ENCODE results near the gene ZNF385C.
"Not testable (repeated sequence)": the region's sequence is repeated elsewhere in the genome, so short reads cannot be mapped to it uniquely, and the experiment has no call there.

Gene ZNF385C

DNA sequence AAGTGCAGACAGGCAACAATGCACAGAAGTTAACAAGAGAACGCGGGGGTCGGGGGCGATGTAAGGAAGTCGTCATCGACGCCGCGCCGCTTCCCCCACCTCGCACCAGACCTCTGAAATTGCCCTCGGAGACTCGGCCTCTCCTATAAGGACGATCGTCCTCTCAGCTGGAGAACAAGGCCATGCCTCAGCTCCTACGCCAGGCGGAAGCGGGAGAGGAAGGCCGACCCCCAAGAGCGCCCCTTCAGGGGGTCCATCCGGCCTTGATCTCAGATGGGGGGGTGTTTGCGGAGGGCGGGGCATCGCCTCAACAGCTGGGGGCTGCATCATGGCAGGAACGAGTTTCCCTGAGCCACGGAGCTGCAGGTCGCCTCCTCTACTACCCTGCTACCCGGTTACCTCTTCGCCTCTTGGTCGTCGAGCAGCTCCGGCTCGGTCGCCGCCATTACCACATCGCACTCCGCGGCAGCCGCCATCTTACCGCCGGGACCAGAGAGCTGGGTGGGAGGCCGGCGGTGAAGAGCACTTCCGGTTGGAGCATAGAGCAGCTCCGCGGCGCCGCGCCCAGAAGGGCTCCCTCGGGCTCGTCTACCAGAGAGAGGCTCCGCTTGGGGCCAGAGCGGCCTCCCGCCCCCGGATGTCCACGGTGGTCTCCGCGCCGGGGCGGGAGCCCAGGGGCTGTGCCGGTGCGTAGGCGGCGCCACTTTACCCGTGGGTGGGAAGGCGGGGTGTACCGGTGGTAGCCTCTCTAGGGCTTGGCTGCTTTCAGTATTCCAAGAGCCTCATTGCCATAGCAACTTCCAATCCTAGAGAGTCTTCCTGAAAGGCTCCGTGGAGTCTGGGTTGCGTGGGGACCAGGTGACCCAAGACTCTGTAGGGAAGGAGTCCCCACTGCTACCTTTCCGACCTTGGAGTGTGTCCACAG lies 81.1 kb downstream of the ZNF385C start, which contains the start of gene DNAJC7:
Gene DNAJC7, minus strand, starts transcription at position 499 of the 925 bp plus-strand sequence. Its CDS starts 23 bp downstream, at position 476.
- peak; percentile 97 for DNase-seq

DNA sequence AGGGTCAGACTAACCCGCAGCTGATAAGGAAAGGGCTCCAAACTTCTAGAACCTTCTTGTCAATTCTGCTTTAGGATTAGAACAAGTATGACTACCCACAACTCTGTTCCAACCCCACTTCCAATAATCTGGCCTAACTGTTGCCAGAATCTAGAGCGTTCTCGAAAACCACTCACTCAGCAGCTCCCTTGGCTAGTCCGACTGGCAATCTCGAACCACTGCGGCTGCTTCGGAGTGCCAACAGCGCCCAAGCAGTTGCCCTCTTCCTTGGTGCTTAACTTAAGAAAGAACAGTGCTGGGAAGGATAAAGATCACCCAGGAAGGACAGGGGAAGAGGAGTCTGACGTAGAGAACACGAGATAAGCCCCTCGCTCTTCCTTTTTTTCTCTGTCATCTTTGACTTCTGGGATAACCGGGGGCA lies 81.9 kb downstream of the ZNF385C start:
- DNase-seq = no peak

DNA sequence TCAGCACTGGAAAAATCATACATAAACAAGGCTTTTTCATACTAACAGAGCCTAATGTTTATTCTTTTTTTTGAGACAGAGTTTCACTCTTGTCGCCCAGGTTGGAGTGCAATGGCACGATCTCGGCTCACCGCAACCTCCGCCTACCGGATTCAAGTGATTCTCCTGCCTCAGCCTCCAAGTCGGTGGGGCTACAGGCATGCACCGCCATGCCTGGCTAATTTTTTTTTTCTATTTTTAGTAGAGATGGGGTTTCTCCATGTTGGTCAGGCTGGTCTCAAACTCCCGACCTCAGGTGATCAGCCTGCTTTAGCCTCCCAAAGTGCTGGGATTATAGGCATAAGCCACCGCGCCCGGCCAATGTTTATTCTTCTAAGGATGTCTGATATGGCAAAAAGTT lies 84.5 kb downstream of the ZNF385C start:
- not testable (repeated sequence) for DNase-seq

DNA sequence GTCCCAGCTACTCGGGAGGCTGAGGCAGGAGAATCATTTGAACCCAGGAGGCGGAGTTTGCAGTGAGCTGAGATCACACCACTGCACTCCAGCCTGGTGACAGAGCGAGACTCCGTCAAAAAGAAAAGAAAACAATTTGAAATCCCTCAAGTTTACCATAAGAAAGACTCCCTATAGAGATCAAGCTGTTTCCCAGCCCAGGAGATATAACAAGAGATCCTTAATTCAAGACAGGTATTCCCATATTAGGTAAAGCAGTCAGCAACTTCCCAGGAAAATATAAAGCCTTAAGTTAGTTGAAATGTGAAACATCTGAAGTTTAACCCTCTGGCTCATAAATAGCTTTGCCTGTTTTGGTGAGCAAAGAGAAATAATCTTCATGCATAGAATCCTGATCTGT lies 85.9 kb downstream of the ZNF385C start:
- not testable (repeated sequence) for DNase-seq

DNA sequence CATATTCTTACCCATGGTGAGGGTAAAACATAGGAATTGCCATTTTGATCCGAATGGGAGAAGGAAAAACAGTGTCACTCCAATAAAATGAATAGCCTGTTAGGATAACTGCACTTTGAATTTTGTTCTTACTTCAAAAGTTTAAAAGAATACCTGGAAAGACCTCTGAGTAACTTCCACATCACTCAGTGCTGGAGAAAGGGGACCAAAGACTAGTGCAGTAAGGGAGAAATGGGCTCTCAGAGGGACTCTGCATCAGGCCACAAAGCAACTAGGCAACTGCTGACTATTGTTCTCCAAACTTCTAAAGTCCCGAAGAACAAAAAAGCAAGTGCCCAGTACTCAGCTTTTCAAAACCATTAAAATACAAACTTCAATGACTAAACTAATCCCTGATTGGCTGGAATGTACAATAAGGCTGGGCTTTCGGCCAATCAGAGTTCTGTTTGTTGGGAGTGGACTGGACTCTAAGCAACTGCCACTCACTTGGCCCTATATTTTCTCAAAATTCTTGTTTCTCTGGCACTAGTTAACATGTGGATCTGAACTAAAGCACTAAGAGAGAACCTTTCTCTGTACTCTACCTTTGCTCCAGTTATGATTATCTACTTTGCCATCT lies 87.3 kb downstream of the ZNF385C start:
- no peak for DNase-seq

DNA sequence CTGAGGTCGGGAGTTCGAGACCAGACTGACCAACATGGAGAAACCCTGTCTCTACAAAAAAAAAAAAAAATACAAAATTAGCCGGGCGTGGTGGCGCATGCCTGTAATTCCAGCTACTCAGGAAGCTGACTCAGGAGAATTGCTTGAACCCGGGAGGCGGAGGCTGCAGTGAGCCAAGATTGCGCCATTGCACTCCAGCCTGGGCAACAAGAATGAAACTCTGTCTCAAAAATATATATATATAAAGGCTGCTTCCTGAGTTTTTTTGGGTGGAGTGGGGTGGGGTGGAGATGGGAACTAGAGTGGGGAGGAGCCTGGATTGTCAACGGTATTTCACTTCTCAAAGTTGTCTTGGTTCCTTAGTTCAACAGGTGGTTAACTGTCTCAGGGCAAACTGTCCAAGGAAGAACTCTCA lies 88.0 kb downstream of the ZNF385C start:
- DNase-seq = not testable (repeated sequence)

DNA sequence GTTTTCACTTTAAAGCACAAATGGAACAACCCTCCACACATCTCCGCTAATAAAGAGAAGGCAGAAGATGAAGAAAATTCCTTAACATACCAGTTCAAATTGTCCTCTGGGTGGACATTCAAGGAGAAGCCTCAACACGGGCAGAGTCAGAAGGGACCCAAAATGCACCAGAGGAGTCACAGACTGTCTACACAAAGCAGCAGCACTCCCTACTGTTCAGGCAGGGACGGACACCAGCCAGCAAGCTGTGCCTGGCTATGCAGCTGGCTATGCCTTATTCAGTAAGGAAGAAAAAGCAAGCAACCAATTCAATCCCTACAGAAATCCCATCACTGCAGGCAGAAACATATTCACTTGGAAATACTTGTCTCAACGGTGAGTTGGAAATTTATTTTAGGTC lies 89.1 kb downstream of the ZNF385C start:
- no peak for DNase-seq

DNA sequence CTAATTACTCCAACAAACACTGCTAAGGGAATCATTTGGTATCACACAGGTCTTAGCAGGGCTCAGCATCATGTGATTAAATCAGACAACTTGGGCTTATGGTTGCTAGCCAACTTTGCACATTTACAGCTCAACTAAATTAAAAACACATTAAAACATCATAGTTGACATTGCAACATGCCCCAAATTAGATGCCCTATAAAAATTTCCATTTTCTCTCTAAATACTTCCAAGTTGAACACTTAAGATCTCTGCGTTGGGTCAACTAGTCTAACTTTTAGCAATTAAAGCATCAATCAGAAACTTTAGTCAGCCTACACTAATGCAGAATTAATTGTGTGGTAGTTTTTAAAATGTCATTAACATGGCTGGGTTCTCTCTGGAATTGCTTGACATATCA lies 93.1 kb downstream of the ZNF385C start:
- DNase-seq = no peak

DNA sequence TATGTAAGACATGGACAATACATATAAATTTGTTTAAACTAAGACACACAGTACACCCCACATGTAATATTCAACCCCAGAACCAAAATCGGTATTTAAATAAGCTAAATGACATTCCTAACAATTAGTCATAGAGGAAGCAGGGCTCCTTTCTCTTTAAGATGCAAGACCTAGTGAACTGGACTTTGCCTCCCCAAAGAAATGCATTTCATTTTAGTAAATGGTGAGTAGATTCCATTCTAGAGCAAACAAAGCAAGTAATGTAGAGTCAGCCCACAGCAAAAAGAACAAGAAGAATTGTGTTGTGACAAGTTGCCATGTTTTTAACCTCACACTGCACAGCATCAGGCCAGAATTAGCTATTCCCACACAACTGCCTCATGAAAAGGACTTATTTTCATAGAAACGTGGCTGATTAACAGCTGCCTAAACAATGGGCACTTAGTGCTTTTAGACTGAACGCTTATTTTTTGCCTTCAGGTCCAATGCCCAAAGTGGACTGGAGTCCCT lies 95.4 kb downstream of the ZNF385C start:
- DNase-seq = no peak

DNA sequence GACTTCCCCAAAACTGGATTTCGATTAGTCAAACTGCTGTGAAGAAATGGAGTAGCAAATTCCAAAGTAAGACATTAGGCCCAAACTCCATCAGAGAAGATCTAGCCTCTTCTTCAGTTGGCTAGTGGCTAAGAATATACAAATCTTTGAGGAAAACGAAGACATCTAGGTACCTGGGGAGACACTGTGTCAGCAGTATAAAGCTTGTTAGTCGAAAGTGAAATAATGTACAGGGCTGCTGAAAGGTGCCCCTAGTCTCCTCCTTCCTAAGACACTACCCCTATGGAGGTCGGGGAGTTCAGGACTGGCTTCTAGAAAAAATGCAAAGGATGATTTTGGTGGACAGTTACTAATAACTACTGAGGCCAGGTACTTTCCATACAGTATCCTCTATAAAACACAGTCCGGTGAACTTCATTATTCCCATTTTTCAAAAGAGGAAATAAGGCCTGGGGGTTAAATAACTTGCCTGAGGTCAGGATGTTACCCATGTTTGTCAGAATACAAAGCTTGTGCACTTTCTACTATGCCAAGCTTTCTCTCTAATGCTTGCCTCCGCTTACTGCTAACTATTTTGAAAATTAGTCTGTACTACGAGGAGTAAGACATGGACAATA lies 96.0 kb downstream of the ZNF385C start:
- no peak for DNase-seq

DNA sequence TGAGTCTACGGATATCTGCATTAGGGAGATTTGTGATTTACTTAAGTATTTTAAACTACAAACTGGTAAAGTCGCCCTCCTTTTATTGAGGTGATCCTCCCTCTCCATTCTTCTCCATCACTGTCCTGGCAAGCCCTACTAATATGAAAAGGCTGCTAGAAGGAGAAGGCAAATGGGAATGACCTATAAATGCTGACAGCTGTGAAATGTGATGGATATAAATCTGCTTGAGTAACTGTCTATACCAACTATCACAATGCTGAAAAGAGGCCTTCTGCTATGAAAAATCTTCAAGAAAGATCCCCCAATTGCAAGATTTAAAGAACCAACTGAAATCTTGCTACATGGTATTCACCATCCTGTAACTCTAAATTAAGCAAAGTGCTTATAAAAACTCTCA lies 96.5 kb downstream of the ZNF385C start:
- DNase-seq = no peak

DNA sequence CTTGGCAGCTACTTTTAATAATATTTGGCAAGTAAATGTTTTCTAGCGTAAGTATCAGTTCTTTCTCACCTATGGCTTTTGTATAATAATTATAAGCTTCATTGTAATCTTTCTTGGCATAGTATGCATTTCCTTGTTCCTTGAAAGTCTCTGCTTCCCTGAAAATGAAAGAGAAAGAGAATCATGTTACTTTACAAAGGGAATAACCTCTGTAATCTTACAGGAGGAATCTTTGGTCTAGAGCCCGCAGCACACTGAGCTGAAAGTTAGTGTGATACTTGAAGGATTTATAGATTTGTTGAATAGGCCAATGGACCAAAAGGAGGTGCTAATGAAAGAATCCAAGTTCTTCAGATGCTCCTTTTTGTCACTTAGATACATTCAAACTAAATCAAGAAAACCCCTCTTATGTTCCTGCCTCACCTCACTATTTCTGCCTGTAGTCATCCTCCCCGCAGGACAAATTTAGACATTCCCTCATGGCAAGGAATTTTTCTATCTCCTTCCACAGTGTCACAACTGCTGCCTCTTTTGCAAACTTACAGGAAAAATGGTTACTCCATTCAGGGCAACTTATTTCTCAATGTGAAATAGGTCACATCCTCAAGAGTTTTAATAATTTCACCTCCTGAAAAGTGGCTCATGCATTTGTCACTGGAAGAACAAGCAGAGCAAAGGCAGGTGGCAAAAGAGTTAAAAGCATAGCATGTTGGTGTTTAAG lies 97.7 kb downstream of the ZNF385C start:
- DNase-seq = no peak

DNA sequence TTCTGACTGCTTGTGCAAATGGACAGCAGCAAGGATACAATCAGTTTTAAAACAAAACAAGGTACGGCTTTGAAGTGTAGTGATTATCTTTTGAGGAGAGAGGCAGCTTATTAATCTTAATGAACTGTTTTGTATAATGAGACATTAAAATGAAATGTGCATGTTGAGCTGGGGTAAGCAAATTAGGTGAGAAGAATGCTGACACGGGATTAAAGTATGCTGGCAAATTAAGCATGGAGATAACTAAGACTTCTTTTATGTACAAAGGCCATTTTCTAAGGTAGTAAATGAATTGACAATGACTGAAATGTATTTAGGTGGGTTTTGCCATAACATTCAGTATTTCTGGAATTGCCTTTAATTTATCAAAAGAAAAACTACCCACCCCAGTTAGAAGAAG lies 99.8 kb downstream of the ZNF385C start:
- DNase-seq = no peak

DNA sequence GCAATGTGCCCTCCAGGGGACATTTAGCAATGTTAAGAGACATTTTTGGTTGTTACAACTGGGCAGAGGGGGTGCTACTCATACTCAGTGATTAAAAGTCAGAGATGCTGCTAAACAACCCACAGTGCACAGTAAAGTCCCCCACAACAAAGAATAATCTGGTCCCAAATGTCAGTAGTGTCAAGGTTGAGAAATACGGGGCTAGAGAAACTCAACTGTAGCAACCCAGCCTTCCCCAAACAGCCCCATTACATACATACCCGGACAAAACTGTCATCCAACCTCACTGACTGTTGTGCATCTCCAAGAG lies 101.5 kb downstream of the ZNF385C start:
- DNase-seq = no peak

DNA sequence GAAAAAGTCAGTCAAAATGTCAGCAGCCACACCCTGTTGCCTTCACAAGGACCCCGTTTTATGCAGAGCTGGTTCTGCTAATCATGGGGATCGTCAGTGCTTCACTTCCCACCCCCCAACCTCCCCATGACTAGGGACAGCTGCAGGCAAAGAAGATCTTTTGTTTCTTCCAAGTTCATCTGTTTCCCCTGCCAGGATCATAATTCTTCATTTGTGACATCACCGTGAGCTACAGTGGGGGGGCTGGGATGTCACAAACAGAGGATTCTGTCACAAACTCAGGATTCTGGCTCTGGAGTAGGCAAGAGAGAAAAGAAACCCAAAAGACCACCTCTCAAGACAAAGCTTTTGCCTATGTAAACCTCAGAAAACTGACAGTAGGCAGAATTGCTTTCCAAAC lies 105.7 kb downstream of the ZNF385C start:
- no peak for DNase-seq

DNA sequence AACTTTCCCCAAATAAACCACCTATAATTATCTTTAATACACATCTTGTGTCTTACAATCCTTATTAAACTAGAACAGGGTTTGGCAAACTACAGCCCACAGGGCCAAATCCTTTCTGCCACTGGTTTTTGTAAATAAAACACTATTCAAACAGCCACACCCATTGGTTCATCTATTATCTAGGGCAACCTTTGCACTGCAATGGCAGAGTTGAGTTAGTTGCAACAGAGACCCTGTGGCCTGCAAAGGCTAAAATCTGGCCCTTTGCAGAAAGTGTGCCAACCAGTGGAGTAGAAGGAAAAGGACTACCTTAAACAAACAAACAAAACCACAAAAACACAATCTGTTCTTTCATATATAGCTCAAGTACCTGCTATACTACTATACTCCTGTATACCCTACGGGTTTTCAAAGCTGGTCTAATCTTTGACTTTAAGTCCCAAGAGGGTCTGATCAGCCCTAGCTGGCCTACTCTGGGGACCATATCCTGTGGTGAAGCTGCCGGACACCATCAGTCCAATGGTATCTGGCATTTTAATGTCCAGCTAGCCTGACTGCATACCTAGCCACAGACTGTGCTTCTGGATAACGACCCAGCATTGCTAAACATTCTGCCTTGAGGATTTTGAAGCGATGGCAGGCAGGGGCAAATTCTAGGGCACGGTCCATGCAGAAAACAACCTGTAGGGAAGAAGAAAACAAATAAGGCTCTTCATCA lies 108.4 kb downstream of the ZNF385C start:
- no peak for DNase-seq

DNA sequence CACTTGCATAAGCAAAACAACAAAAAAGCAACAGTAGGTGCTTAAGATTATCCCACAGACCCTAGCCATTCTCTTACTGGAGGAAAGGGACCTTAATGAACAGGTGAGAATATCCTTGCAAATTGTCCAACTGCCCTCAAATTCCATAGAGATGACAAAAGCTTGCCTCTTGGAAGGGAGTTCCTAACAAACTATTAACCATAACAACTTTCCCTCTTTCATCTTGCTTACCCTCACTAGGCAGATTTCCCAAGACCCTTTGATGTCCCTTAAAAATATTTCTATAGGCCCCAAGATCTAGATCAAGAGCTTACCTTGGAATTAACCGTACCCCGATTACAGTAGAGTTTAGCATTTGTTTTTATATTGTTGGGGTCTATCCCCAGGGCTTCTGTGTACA lies 109.9 kb downstream of the ZNF385C start:
- no peak for DNase-seq

DNA sequence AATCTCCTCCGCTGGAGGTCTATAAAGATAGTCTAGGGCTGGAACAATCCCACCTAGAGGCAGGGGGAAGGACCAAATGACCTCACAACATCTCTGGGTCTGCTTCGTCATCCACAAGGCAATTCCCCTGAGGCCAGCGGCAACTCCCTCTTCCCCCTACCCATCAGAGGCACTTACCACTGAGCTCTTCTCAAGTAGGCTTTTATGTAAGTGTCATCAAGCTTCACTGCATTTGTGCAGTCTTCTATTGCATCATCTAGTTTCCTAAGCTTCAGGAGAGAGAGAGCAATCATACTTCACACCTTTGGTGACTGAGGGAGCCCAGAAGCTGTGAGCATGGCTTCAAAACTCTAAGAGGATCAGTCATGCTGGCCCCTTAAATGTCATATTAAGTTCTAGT lies 110.6 kb downstream of the ZNF385C start:
- peak; percentile 65 for DNase-seq

DNA sequence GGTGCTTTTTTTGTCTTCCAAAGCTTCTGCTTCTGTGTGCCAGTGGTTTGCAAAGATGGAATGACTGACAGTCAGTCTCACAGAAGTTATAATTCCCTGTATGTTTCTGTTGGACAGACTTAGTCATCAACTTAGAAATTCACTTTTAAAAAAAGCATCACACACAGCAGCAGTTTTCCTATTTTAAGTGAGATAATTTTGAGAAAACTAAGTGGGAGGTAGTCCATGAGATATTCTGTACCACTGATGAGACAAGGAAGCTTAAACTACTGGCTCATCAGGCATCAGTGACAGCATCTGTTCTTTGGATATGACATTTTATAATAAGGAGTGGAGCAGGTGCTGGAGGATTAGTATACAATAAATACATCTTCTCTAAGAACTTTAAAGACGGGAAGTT lies 111.6 kb downstream of the ZNF385C start:
- DNase-seq = no peak

DNA sequence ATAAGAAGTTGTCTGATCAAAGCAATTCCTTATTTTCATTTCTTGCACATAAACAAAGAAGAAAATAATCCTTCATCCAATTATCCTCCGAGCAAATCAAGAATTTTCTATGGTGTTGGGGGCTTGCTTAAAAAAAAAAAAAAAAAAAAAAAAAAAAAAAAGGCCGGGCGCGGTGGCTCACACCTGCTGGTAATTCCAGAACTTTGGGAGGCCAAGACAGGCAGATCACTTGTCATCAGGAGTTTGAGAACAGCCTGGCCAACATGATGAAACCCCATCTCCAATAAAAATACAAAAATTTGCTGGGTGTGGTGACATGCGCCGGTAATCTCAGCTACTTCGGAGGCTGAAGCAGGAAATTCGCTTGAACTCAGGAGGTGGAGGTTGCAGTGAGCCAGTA lies 112.4 kb downstream of the ZNF385C start:
- DNase-seq = no peak

DNA sequence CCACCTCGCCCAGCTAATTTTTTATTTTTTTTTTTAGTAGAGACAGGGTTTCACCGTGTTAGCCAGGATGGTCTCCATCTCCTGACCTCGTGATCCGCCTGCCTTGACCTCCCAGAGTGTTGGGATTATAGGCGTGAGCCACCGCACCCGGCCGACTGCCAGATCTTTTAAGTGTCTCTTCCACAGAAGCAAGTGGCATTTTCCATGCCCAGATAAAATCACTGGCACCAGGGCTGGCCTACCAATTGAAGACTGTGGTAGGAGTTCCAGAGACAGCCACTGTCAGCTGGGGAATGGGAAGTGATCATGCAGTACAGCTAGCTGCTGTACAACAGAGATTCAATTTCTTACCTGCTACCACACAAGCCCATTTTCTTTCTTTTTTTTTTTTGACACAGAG lies 113.8 kb downstream of the ZNF385C start:
- no peak for DNase-seq

DNA sequence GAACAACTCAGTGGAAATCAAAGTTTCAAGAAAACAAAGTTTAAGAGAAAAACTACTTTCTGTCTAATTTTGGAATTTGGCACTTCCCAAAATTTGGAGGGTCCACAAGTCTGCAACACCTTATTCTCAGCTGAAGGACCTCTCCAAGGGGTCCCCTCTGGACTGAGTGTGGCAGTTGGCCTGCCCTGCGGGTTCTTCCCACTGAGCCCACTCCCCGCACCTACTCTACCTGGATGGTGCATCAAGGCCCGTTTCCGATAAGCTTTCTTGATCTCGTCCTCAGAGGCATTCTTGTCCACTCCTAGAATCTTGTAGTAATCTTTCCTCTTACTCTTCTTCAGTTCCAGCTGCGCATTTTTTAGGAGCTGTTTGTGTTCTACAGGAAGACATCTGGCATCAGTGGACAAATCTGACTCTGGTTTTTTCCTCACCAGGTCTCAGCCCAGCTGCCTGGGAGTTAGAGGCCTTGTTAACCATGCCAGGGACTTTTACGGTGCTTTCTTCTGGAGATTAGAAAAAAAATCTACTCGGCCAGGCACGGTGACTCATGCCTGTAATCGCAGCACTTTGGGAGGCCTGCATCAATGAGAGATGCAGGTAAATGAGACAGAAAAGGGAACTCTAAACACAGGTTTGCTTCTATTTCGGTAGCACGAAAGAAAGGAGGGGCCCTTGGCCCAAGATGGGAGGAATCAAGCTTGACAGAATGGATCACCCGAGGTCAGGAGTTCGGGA lies 116.1 kb downstream of the ZNF385C start:
- peak; percentile 90 for DNase-seq

All from islet precursor cell (in vitro differentiated cells).